A549 (cell line): ENCODE measurements around the gene CYP4Z1. TPM values are rescaled to one million over a fixed set of nuclear protein-coding genes. Genes with fewer than 3 reads are reported as not detected.
"Not testable (repeated sequence)": the region's sequence is repeated elsewhere in the genome, so short reads cannot be mapped to it uniquely, and the experiment has no call there.

Experiments used
- ATAC-seq, 2 experiments: fragments of 200-7000 bp in 1 of 2; fragments of >200 bp in 1 of 2; cut with Nextera tagmentation in 1 of 2; cut with Tn5 transposase in 1 of 2; 3 replicates each; pipeline versions ENCODE4 v1.8.0 to v1.9.1; 2018 to 2020; ENCODE audit warnings: mild to moderate bottlenecking in 1 of 2, moderate library complexity in 1 of 2
- CTCF ChIA-PET: fragments of 300-600 bp; sonication (Branson Sonifier 250); formaldehyde crosslinking; extraction: SDS; loops from one replicate; lab custom pipeline; 2021; ENCODE audit warnings: antibody characterized with exemption, inconsistent platforms; lab: Yijun Ruan, JAX
- POLR2A ChIA-PET: fragments of 350-600 bp; formaldehyde crosslinking; extraction: SDS; loops from one replicate; lab custom pipeline; 2021; ENCODE audit warnings: antibody characterized with exemption, inconsistent platforms; lab: Yijun Ruan, JAX
- DNase-seq, 2 experiments: peaks; one replicate each; pipeline versions ENCODE4 v3.0.0 to v3.0.0-alpha.2; 2011 to 2016; ENCODE audit warnings: low read depth in 1 of 2, low spot score in 1 of 2
- FAIRE-seq: peaks from 2 replicates; lab custom pipeline; 2011; peaks lifted over from hg19 to GRCh38; lab: Jason Lieb, UNC
- H3K27ac ChIP-seq, 2 experiments: fragments of >200 bp; sonication (Bioruptor Twin); formaldehyde crosslinking; 3 replicates each; pipeline ENCODE4 v1.5.1; 2016 to 2017
- H3K4me1 ChIP-seq: fragments of >200 bp; sonication (Bioruptor Twin); formaldehyde crosslinking; 3 replicates; pipeline ENCODE4 v1.6.1; 2016
- H3K4me2 ChIP-seq: fragments of >200 bp; sonication (Bioruptor Twin); formaldehyde crosslinking; 3 replicates; pipeline ENCODE4 v1.6.1; 2016
- H3K4me3 ChIP-seq: fragments of >200 bp; sonication (Bioruptor Twin); formaldehyde crosslinking; 3 replicates; pipeline ENCODE4 v1.5.1; 2016
- H3K9me3 ChIP-seq: fragments of >200 bp; sonication (Bioruptor Twin); formaldehyde crosslinking; 3 replicates; pipeline ENCODE4 v1.6.1; 2016
- CHD4 ChIP-seq: fragments of 200-600 bp; sonication (generic); IDR thresholded peaks from 2 replicates; pipeline ENCODE4 v1.6.1; 2016; ENCODE audit warnings: antibody characterized with exemption, mild to moderate bottlenecking, borderline replicate concordance
- EP300 ChIP-seq, 2 experiments: fragments of >200 bp; sonication (Bioruptor Twin); formaldehyde crosslinking; IDR thresholded peaks; 2 replicates in 1 of 2; 3 replicates in 1 of 2; pipeline ENCODE4 v1.6.1; 2016 to 2017
- HDAC2 ChIP-seq: fragments of 200-600 bp; sonication (generic); IDR thresholded peaks from 2 replicates; pipeline ENCODE4 v1.6.1; 2016
- KDM1A ChIP-seq: fragments of 200-600 bp; sonication (generic); IDR thresholded peaks from 2 replicates; pipeline ENCODE4 v1.6.1; 2016; ENCODE audit warnings: low read depth, mild to moderate bottlenecking
- KDM5A ChIP-seq: fragments of 200-600 bp; sonication (generic); IDR thresholded peaks from 2 replicates; pipeline ENCODE4 v1.6.1; 2016; ENCODE audit warnings: antibody characterized with exemption, mild to moderate bottlenecking
- MYC ChIP-seq: IDR thresholded peaks from 2 replicates; pipeline ENCODE4 v1.6.1; 2012; ENCODE audit warnings: mild to moderate bottlenecking, inconsistent platforms, low read length, improper control_type of control experiment, borderline replicate concordance
- PHF8 ChIP-seq: fragments of 200-600 bp; sonication (generic); IDR thresholded peaks from 2 replicates; pipeline ENCODE4 v1.6.1; 2016; ENCODE audit warnings: low read depth, mild to moderate bottlenecking, antibody characterized with exemption, moderate library complexity, borderline replicate concordance
- RARB ChIP-seq: fragments of 250-450 bp; sonication (Bioruptor Pico); IDR thresholded peaks from 2 replicates; pipeline ENCODE4 v1.8.0; 2021; ENCODE audit warnings: mild to moderate bottlenecking, moderate library complexity
- RCOR1 ChIP-seq: fragments of 150-350 bp; IDR thresholded peaks from 2 replicates; pipeline ENCODE4 v1.6.1; 2014; ENCODE audit warnings: antibody characterized with exemption, low read length, low read depth
- RFX5 ChIP-seq: fragments of 450-650 bp; IDR thresholded peaks from 2 replicates; pipeline ENCODE4 v1.7.1; 2014; ENCODE audit warnings: antibody characterized with exemption, mild to moderate bottlenecking, moderate library complexity
- TP53 ChIP-seq: fragments of 250-450 bp; sonication (Bioruptor Pico); IDR thresholded peaks from 2 replicates; pipeline ENCODE4 v1.5.0; 2021; ENCODE audit warnings: mild to moderate bottlenecking, moderate library complexity
- ZSCAN20 ChIP-seq: fragments of 250-450 bp; sonication (Bioruptor Pico); IDR thresholded peaks from 2 replicates; pipeline ENCODE4 v1.8.0; 2022; ENCODE audit warnings: mild to moderate bottlenecking, moderate library complexity
- WGBS: methylation state at CpG from one replicate; pipeline ENCODE4 v1.1.6; 2017; ENCODE audit errors: missing lambda C conversion rate; 5-methylcytosine and 5-hydroxymethylcytosine counted together
- polyA plus RNA-seq, 4 experiments: library from polyadenylated mRNA; depleted of rRNA in 3 of 4; stranded (reverse); fragments of >200 nt; fragmentation: RNase III in 1 of 4; extraction: RNeasy Plus Mini Kit Qiagen cat#74134 plus additional on column Dnase treatment in 1 of 4; gene quantifications; 2 replicates in 3 of 4; 3 replicates in 1 of 4; pipeline ENCODE4 v1.2.3, GENCODE V29; 2011 to 2017
- TF ChIP-seq, protein P1 (sequence below): fragments of 150-350 bp; IDR thresholded peaks from 2 replicates; pipeline ENCODE4 v1.6.1; 2014; ENCODE audit warnings: low read depth, mild to moderate bottlenecking, low read length
- TF ChIP-seq, protein P2 (sequence below): IDR thresholded peaks from 2 replicates; pipeline ENCODE4 v1.6.1; 2012; ENCODE audit warnings: low read depth, borderline replicate concordance

CYP4Z1 gene
- polyA plus RNA-seq, 2 of the 4 experiments (the other 2 are of a cell fraction): not detected

DNA sequence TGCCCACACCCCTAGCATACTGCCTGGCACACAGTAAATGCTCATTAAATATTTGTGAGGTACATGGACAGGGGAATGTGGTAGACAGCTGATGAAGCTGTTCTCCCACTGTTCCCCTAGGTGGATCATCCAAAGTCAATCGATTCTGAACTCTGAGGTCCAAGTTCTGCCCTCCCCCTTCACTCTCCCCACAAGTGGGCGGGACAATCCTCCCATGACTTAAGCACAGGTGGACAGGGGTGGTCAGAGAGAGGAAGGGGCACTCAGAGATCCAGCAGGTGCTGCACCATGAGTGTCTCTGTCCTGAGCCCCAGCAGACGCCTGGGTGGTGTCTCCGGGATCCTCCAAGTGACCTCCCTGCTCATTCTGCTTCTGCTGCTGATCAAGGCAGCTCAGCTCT lies 70.2 kb downstream of the CYP4Z1 start, which contains the start of gene CYP4A22 (continued):
- TF ChIP-seq, protein P1, sequence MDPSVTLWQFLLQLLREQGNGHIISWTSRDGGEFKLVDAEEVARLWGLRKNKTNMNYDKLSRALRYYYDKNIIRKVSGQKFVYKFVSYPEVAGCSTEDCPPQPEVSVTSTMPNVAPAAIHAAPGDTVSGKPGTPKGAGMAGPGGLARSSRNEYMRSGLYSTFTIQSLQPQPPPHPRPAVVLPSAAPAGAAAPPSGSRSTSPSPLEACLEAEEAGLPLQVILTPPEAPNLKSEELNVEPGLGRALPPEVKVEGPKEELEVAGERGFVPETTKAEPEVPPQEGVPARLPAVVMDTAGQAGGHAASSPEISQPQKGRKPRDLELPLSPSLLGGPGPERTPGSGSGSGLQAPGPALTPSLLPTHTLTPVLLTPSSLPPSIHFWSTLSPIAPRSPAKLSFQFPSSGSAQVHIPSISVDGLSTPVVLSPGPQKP: no peak
- TF ChIP-seq TP53 (CRISPR knock-in tag) (no peak), RCOR1 (no peak), EP300 (IDR thresholded peaks at IDR 0.05) (no peak), RARB (CRISPR knock-in tag) (no peak)

- no peak for FAIRE-seq
- Histone ChIP-seq H3K4me1 (no peaks in the 10 kb centered on the region), H3K4me2 (no peak overlapping the region), H3K9me3 (no peaks in the 10 kb centered on the region), H3K4me3 (no peak overlapping the region), H3K27ac (no peak overlapping the region)
- DNase-seq: no peak
- CTCF ChIA-PET: no interaction called here
- no peak for ATAC-seq
- WGBS: 56% methylated on average over 4 of the region's 5 CpGs
- TF ChIP-seq, protein P2, sequence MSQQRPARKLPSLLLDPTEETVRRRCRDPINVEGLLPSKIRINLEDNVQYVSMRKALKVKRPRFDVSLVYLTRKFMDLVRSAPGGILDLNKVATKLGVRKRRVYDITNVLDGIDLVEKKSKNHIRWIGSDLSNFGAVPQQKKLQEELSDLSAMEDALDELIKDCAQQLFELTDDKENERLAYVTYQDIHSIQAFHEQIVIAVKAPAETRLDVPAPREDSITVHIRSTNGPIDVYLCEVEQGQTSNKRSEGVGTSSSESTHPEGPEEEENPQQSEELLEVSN: no peak
- no peak for TF ChIP-seq CHD4
- TF ChIP-seq KDM1A: no peak
- TF ChIP-seq MYC: no peak
- TF ChIP-seq RFX5: no peak
- TF ChIP-seq HDAC2: no peak
- TF ChIP-seq PHF8: no peak
- TF ChIP-seq ZSCAN20 (CRISPR knock-in tag): no peak
- no peak for TF ChIP-seq KDM5A
- POLR2A ChIA-PET: no interaction called here
These were observed 71.0 kb downstream of the CYP4Z1 start for GRCh38 chr1:47137925-47138615.

DNA sequence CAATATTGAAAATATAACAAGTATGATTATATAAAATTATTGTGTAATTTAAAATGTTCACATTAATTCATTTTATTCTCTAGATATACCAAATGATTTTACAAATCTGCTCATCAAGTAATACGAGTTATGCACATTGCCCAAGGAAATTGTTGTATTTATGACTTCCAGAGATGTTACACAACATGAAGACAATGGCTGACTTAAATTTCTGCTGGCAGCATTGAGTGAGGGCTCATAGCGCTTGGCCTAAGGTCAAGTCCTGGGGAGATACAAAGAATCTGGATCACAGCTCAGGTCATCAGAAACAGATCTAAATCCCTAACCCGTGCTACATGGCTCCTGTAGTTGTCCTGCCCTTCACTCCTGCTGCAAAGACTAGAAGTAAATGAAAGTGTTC lies 73.3 kb downstream of the CYP4Z1 start:
- H3K9me3 ChIP-seq, H3K27ac ChIP-seq, H3K4me1 ChIP-seq, FAIRE-seq, DNase-seq, H3K4me3 ChIP-seq, CTCF ChIA-PET, ATAC-seq, POLR2A ChIA-PET, H3K4me2 ChIP-seq: not testable (repeated sequence)
- 31% methylated on average over 3 of the region's 3 CpGs for WGBS

GRCh38 chr1:47143654-47144053 lies 76.6 kb downstream of the CYP4Z1 start:
- FAIRE-seq, H3K4me3 ChIP-seq, H3K4me1 ChIP-seq, H3K4me2 ChIP-seq, H3K9me3 ChIP-seq, H3K27ac ChIP-seq, POLR2A ChIA-PET, CTCF ChIA-PET: not testable (repeated sequence)
- 33% methylated on average over 6 of the region's 6 CpGs for WGBS
- DNase-seq (peak in 1 of 2 experiments; percentile 3), ATAC-seq (peak in 1 of 2 experiments; percentile 72; a peak in 4 of 6 replicates)

GRCh38 chr1:47146495-47146894 lies 79.5 kb downstream of the CYP4Z1 start:
- H3K4me2 ChIP-seq, POLR2A ChIA-PET, ATAC-seq, H3K4me3 ChIP-seq, H3K27ac ChIP-seq, H3K9me3 ChIP-seq, H3K4me1 ChIP-seq, DNase-seq, CTCF ChIA-PET, FAIRE-seq: not testable (repeated sequence)
- WGBS: 0% methylated on average over 1 of the region's 1 CpG
